Activated T-cell treated with anti-CD3 and anti-CD28 coated beads for 48 hours (primary cell): ENCODE results near the gene HMGN4.

Experiments used
- DNase-seq: peaks from one replicate; pipeline ENCODE4 v3.0.0-alpha.2; 2020; ENCODE audit warnings: low read depth

Gene HMGN4

DNA sequence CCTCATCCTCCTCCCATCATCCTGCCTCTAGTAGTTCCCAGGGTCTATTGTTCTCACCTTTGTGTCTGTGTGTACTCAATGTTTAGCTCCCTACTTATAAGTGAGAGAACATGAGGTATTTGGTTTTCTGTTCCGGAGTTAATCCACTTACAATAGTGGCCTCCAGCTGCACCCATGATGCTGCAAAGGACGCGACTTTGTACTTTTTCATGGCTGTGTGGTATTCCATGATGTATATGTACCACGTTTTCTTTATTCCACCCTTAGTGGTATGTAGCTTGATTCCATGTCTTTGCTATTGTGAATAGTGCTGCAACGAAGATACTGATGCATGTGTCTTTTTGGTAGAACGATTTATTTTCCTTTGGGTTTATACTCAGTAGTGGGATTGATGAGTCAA, 40.1 kb downstream of the HMGN4 start:
- no peak for DNase-seq

DNA sequence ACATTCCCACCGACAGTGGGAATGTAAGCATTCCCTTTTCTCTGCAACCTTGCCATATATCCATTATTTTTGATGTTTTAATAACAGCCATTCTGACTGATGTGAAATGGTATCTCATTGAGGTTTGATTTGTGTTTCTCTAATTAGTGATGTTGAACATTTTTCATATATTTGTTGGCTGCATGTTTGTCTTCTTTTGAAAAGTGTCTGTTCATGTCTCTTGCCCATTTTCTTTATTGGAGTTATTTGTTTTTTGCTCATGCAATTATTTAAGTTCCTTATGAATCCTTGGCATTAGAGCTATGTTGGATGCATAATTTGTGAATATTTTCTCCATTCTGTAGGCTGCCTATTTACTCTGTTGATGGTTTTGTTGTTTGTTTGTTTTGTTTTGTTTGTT, 40.6 kb downstream of the HMGN4 start:
- no peak for DNase-seq

DNA sequence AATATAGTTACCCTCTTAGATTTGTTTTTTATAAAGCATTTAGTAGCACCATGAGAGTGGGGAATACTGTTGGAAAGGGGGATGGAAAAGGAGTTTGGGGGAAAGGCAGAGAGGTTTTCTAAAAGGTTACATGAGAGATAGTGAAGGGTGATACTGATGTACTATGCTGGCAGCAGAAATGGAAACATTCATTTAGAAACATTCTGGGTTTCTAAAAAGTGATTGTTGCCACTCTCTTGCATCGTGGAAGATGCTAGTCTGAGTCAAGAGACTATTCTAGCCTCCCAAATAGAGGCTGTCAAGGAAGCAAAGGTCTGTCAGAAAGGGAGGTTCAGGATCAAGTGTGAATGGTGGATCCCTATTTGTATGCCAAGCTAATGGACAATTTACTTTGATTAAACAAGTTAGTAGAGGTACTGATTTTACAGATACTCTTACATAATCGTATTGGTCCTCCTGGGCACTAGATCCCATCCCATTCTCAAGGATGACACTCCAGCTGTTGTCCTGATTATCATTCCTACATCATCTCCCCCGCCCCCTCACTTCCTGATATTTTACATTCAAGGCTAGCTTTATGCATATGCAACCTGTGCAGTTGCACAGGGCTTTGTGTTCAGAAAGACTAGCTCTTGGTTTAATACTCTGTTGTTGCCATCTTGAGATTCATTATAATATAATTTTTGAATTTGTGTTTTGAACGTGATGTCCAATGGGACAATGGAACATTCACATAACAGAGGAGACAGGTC, 43.2 kb downstream of the HMGN4 start:
- DNase-seq = no peak

DNA sequence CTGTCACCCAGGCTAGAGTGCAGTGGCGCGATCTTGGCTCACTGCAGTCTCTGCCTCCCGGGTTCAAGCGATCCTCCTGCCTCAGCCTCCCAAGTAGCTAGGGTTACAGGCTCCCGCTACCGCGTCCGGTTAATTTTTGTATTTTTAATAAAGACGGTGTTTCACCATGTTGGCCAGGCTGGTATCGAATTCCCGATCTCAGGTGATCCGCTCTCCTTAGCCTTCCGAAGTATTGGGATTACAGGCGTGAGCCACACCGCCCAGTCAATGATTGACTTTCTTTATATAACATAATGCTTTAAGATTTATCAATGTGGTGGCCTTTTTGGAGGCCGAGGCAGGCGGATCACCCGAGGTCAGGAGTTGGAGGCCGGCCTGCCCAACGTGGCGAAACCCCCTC, 50.8 kb downstream of the HMGN4 start:
- DNase-seq = no peak

DNA sequence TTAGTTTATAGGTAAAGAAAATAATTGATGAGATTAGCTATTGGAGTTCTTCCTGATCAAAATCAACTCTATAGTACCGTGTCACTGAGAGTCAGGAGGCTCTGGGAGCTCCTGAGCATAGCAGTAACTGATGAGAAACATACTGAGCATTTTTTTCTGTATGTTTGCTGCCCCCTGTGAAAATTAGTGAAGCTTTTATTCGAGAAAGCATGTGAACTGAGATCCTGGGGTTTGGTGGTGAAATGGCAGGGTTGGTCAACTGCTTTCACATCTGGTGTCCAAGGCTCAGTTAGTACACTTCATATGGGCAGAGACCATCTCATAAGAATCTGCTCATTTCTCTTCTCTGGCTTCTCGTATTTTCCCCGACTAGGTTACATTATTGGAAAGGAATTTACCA, 54.5 kb downstream of the HMGN4 start:
- no peak for DNase-seq

DNA sequence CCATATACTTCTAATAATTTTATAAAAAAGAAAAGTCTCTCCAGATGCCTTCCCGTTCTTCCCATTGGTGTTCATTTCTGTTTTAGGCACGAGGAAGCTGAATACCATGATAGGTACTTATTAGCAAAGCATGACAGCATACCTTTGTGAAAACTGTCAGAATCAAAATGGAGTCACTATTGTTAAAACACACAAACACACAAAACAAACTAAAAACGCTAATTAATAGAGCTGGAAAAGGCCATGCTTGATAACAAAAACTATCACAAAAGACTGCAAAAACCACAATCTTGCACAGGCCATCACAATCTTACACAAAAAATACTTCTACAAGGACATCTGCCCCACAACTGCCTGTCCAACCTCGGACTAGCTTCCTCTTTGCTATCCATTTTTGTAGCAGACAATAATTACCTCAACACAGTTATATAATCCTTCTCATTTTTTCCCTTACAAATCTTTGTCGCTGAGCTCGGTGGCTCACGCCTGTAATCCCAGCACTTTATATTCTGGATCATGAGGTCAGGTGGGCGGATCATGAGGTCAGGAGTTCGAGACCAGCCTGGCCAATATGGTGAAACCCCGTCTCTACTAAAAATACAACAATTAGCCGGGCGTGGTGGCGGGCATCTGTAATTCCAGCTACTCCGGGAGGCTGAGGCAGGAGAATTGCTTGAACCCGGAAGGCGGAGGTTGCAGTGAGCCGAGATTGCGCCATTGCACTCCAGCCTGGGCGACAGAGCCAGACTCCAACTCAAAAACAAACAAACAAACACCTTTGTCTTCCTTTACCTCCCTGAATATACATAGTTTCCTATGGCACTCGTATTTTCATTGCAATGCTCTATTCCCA, 55.3 kb downstream of the HMGN4 start:
- DNase-seq = no peak

DNA sequence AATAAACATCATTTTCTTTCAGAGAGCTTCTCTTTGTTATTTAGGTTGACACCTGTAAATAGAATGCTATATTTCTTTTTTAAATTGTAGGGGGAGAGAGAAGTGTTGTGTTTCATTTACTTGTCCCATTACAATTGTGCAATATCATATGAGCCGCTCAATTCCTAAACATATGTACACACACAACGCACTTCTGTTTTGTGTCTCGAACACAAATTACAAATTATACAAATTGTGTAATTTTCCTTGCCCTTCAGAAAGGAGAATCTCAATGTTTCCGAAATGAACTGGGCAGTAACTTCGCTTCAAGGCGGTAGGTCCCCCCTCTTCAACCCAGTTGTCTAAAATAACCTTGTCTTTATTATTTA, 55.9 kb downstream of the HMGN4 start:
- DNase-seq = no peak

DNA sequence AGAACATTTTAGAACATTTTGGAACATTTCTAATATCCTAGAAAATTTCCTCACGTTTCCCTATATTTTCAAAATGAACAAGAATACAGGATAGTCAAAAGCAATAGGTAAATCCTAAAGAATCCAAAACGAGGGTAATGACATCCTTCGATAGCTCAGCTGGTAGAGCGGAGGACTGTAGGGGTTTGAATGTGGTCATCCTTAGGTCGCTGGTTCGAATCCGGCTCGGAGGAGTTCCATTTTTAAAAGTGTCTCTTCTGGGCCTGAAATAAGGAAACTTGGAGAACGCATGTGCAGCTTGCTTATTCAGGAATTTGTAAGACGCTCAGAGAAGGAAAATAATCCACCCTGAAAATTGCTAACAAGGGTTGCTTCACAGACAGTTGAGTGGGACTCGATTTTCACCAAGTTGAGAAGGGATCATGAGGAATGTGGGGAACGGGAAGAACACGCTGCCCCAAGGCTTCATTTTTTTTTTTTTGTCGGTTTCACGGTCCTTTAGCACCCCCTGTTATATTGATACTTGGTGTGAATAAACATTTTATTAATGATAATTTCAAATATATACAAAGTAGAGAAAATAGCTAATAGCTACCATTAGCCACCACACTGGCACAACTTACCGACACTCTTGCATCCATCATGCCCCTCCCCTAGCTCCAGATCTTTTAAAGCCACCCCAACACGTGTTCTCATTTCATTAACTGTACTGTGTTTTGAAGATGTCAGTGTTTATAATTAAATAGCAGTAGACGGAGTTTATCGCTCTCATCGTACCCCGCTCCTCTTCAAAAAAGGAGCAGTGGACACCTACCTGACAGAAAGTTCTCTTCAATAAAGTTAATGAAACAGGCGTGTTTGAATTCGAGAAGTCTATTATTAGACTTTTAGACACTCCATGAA, 56.8 kb downstream of the HMGN4 start:
- DNase-seq = peak; percentile 64

DNA sequence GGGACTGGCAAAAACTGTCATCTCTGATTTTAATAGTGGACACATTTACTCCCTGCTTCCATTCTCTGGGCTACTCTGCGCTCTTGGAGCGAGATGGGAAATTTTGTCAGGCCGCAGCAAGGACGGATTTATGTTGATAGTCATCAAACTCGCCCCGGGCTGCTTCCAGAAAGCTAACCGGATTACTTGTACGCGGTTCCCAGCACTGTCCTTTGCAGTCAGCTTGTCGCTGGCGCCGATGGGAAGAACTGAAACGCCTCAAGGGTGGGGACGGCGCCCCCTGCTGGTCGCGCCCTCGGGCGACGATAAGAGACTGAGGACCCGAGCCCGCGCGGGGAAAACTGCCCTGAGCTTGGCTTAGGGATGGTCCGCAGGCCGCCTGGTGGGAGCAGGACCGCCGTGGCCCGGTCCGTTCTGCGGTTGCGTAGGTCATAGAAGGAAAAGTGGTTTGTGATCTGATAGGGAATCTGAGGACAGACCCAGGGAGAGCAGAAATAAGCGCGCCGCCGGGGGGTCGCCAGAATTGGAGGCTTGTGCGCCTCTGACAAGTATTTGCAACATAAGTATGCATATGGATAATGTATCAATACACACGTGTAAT, 57.6 kb downstream of the HMGN4 start:
- peak; percentile 84 for DNase-seq
